Spleen (tissue), 7 donors: Measurements from ENCODE around the gene ECI1.

Experiments used
- POLR2A ChIP-seq, 3 donors: fragments of 450-650 bp; IDR thresholded peaks; one replicate each; pipeline ENCODE4 v1.5.1; 2017; ENCODE audit warnings: antibody characterized with exemption in 3 of 3, mild to moderate bottlenecking in 1 of 3
- TF ChIP-seq, protein P1 (sequence below), 11 experiments: fragments of 200-600 bp in 7 of 11; fragments of 450-650 bp in 4 of 11; sonication (generic) in 4 of 11; IDR thresholded peaks in 8 of 11; conservative IDR thresholded peaks in 3 of 11; 1 replicate in 7 of 11; 2 replicates in 4 of 11; pipeline versions ENCODE4 v1.4.0 to v1.8.0; 2016 to 2021; ENCODE audit warnings: antibody characterized with exemption in 11 of 11, inconsistent platforms in 4 of 11, mild to moderate bottlenecking in 1 of 11
- donor health status: DM: no; HTN: no; CAD: no; lungs with moderate emphysema.
- donor health status: DM: no; HTN: no; CAD: no.
- donor health status: DM: no; HTN: no; CAD: no.

DNA sequence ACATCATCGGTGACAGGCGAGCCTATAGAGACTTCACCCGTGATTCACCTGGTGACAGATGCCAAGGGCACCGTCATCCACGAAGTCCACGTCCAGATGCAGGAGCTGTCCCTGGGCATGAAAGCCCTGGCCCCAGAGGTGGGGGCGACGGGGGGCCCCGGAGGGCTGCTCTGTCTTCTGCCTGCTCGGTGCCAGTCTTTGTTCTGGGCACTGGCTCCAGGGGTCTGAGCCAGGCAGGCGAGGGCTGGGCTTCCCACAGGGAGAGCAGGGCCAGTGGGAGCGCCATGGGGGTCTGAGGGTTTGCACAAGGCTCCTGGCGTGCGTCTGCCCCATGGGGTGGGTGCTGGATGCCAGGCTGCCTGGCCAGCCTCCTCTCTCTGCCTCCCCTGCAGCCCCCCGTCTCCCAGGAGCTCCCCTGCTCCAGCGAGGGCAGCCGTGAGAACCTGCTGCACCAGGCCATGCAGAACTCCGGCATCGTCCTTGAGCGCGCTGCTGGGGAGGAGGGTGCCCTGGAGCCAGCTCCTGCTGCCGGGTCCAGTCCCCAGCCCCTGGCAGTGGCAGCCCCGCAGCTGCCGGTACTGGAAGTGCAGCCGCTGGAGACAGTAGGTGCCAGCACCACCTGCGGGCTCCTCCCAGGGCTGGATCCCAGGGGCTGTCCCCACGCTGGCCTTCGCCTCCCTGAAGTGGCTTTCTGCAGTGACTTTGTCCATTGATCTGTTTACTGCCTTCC, 18.2 kb downstream of the ECI1 start:
- no peak for TF ChIP-seq POLR2A (IDR thresholded peaks at IDR 0.05)
- TF ChIP-seq, protein P1, sequence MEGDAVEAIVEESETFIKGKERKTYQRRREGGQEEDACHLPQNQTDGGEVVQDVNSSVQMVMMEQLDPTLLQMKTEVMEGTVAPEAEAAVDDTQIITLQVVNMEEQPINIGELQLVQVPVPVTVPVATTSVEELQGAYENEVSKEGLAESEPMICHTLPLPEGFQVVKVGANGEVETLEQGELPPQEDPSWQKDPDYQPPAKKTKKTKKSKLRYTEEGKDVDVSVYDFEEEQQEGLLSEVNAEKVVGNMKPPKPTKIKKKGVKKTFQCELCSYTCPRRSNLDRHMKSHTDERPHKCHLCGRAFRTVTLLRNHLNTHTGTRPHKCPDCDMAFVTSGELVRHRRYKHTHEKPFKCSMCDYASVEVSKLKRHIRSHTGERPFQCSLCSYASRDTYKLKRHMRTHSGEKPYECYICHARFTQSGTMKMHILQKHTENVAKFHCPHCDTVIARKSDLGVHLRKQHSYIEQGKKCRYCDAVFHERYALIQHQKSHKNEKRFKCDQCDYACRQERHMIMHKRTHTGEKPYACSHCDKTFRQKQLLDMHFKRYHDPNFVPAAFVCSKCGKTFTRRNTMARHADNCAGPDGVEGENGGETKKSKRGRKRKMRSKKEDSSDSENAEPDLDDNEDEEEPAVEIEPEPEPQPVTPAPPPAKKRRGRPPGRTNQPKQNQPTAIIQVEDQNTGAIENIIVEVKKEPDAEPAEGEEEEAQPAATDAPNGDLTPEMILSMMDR (IDR thresholded peaks at IDR 0.05 in 8 of 11, conservative IDR thresholded peaks at IDR 0.05 in 3 of 11), result no peak
